ENCODE data around the gene AGAP1. TPM values are rescaled to one million over a fixed set of nuclear protein-coding genes. Genes with fewer than 3 reads are reported as not detected.

The AGAP1 gene
- total and polyA plus RNA-seq, 4 donors: 2.0 to 8.5 (median 5.4) TPM

GRCh38 chr2:236021499-236022057 is 527.7 kb downstream of the AGAP1 start:
- no peak for TF ChIP-seq FOXA2 (IDR thresholded peaks at IDR 0.05)
- TF ChIP-seq EGR1 (IDR thresholded peaks at IDR 0.05; ENCODE audit: low read depth in 2 of 2): no peak
- TF ChIP-seq, protein P1, sequence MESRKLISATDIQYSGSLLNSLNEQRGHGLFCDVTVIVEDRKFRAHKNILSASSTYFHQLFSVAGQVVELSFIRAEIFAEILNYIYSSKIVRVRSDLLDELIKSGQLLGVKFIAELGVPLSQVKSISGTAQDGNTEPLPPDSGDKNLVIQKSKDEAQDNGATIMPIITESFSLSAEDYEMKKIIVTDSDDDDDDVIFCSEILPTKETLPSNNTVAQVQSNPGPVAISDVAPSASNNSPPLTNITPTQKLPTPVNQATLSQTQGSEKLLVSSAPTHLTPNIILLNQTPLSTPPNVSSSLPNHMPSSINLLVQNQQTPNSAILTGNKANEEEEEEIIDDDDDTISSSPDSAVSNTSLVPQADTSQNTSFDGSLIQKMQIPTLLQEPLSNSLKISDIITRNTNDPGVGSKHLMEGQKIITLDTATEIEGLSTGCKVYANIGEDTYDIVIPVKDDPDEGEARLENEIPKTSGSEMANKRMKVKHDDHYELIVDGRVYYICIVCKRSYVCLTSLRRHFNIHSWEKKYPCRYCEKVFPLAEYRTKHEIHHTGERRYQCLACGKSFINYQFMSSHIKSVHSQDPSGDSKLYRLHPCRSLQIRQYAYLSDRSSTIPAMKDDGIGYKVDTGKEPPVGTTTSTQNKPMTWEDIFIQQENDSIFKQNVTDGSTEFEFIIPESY (IDR thresholded peaks at IDR 0.05): no peak
- no peak for TF ChIP-seq NR2F2 (IDR thresholded peaks at IDR 0.05)
- no peak for TF ChIP-seq TAF1 (conservative IDR thresholded peaks at IDR 0.05)
- TF ChIP-seq, protein P2, sequence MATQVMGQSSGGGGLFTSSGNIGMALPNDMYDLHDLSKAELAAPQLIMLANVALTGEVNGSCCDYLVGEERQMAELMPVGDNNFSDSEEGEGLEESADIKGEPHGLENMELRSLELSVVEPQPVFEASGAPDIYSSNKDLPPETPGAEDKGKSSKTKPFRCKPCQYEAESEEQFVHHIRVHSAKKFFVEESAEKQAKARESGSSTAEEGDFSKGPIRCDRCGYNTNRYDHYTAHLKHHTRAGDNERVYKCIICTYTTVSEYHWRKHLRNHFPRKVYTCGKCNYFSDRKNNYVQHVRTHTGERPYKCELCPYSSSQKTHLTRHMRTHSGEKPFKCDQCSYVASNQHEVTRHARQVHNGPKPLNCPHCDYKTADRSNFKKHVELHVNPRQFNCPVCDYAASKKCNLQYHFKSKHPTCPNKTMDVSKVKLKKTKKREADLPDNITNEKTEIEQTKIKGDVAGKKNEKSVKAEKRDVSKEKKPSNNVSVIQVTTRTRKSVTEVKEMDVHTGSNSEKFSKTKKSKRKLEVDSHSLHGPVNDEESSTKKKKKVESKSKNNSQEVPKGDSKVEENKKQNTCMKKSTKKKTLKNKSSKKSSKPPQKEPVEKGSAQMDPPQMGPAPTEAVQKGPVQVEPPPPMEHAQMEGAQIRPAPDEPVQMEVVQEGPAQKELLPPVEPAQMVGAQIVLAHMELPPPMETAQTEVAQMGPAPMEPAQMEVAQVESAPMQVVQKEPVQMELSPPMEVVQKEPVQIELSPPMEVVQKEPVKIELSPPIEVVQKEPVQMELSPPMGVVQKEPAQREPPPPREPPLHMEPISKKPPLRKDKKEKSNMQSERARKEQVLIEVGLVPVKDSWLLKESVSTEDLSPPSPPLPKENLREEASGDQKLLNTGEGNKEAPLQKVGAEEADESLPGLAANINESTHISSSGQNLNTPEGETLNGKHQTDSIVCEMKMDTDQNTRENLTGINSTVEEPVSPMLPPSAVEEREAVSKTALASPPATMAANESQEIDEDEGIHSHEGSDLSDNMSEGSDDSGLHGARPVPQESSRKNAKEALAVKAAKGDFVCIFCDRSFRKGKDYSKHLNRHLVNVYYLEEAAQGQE (IDR thresholded peaks at IDR 0.05): no peak
- 97% methylated on average over 14 of the region's 14 CpGs for WGBS
- Histone ChIP-seq H3K36me3 (ENCODE audit: control insufficient read depth in 4 of 4, insufficient read depth in 3 of 4, low read depth in 1 of 4, low read length in 3 of 4) (peaks cover 0 to 2% (median 0%) of the 10 kb centered on the region in 4 donors), H3K9me3 (ENCODE audit: control insufficient read depth in 4 of 4, low read length in 3 of 4) (no peaks in the 10 kb centered on the region), H3K9ac (ENCODE audit: low read depth in 1 of 2, low read length in 2 of 2) (no peak overlapping the region), H3K27me3 (ENCODE audit: control insufficient read depth in 4 of 4, insufficient read depth in 4 of 4, low read length in 3 of 4) (no peaks in the 10 kb centered on the region), H3K4me1 (ENCODE audit: control insufficient read depth in 4 of 4, insufficient read depth in 4 of 4, low read length in 3 of 4) (no peaks in the 10 kb centered on the region), H3K27ac (ENCODE audit: low read depth in 1 of 2, low read length in 2 of 2) (no peak overlapping the region), H3K4me3 (ENCODE audit: low read depth in 1 of 3, low read length in 3 of 3) (no peak overlapping the region)
- no peak for DNase-seq (ENCODE audit: low spot score)

- Histone ChIP-seq H3K9me3 (ENCODE audit: control insufficient read depth in 4 of 4, low read length in 3 of 4) (no peaks in the 10 kb centered on the region), H3K27ac (ENCODE audit: low read depth in 1 of 2, low read length in 2 of 2) (no peak overlapping the region), H3K9ac (ENCODE audit: low read depth in 1 of 2, low read length in 2 of 2) (no peak overlapping the region), H3K36me3 (ENCODE audit: control insufficient read depth in 4 of 4, insufficient read depth in 3 of 4, low read depth in 1 of 4, low read length in 3 of 4) (peaks cover 0 to 2% (median 0%) of the 10 kb centered on the region in 4 donors), H3K4me1 (ENCODE audit: control insufficient read depth in 4 of 4, insufficient read depth in 4 of 4, low read length in 3 of 4) (no peaks in the 10 kb centered on the region), H3K4me3 (ENCODE audit: low read depth in 1 of 3, low read length in 3 of 3) (no peak overlapping the region), H3K27me3 (ENCODE audit: control insufficient read depth in 4 of 4, insufficient read depth in 4 of 4, low read length in 3 of 4) (no peaks in the 10 kb centered on the region)
- TF ChIP-seq TAF1 (conservative IDR thresholded peaks at IDR 0.05) (no peak), YY1 (IDR thresholded peaks at IDR 0.05) (no peak), HNF4A (conservative IDR thresholded peaks at IDR 0.05) (no peak), JUND (IDR thresholded peaks at IDR 0.05) (no peak), HNF4G (IDR thresholded peaks at IDR 0.05) (no peak), GABPA (IDR thresholded peaks at IDR 0.05 in 1 of 2, conservative IDR thresholded peaks at IDR 0.05 in 1 of 2) (no peak), CTCF (IDR thresholded peaks at IDR 0.05; ENCODE audit: low read depth, low read length, missing input control) (no peak), EGR1 (IDR thresholded peaks at IDR 0.05; ENCODE audit: low read depth in 2 of 2) (no peak), FOXA1 (IDR thresholded peaks at IDR 0.05) (no peak)
- no peak for DNase-seq (ENCODE audit: low spot score)
- WGBS: 94% methylated on average over 5 of the region's 5 CpGs
Observed at GRCh38 chr2:236022128-236022527, 528.3 kb downstream of the AGAP1 start.

Data from liver (tissue), 9 donors.